Renal pelvis (tissue), 4 donors: ENCODE measurements around the gene TLE1. TPM values are rescaled to one million over a fixed set of nuclear protein-coding genes. Genes with fewer than 3 reads are reported as not detected.
A peak's percentile ranks its signal among the peaks of the same experiment; 100 is the strongest.
"Not testable (repeated sequence)": the region's sequence is repeated elsewhere in the genome, so short reads cannot be mapped to it uniquely, and the experiment has no call there.

Source experiments
- DNase-seq: peaks from one replicate; pipeline ENCODE4 v3.0.0-alpha.2; 2013
- polyA plus RNA-seq, 3 donors: library from polyadenylated mRNA; unstranded; fragments of 120-200 nt; gene quantifications; one replicate each; pipeline ENCODE4 v1.2.1, GENCODE V29; 2013; ENCODE audit not compliant: insufficient read length in 3 of 3

Gene TLE1
- polyA plus RNA-seq, 3 donors, result 53.3 to 77.5 (median 67.6) TPM

GRCh38 chr9:81688262-81689092 is 870 bp downstream of the TLE1 start:
- DNase-seq, result not testable (repeated sequence)

- no peak for DNase-seq
Measured at GRCh38 chr9:81687521-81688261, 1.7 kb downstream of the TLE1 start.

GRCh38 chr9:81686614-81687520 is 2.5 kb downstream of the TLE1 start:
- peak; percentile 89 for DNase-seq

- no peak for DNase-seq
Measured at GRCh38 chr9:81685763-81686613, 3.4 kb downstream of the TLE1 start.

GRCh38 chr9:81684635-81685034 is 4.7 kb downstream of the TLE1 start:
- DNase-seq, result no peak

GRCh38 chr9:81683704-81684103 is 5.6 kb downstream of the TLE1 start:
- DNase-seq, result no peak

GRCh38 chr9:81683238-81683637 is 6.1 kb downstream of the TLE1 start:
- no peak for DNase-seq

GRCh38 chr9:81682797-81683196 is 6.5 kb downstream of the TLE1 start:
- no peak for DNase-seq

GRCh38 chr9:81682177-81682576 is 7.2 kb downstream of the TLE1 start:
- no peak for DNase-seq

- DNase-seq, result no peak
Measured at GRCh38 chr9:81680506-81680905, 8.8 kb downstream of the TLE1 start.

- no peak for DNase-seq
Measured at GRCh38 chr9:81680006-81680405, 9.3 kb downstream of the TLE1 start.

- DNase-seq, result no peak
Measured at GRCh38 chr9:81678088-81678487, 11.3 kb downstream of the TLE1 start.

- DNase-seq, result no peak
Measured at GRCh38 chr9:81676395-81676794, 13.0 kb downstream of the TLE1 start.

- DNase-seq, result no peak
Measured at GRCh38 chr9:81673310-81673709, 16.0 kb downstream of the TLE1 start.

- DNase-seq, result no peak
Measured at GRCh38 chr9:81671880-81672280, 17.5 kb downstream of the TLE1 start.

- no peak for DNase-seq
Measured at GRCh38 chr9:81669866-81670265, 19.5 kb downstream of the TLE1 start.

- no peak for DNase-seq
Measured at GRCh38 chr9:81669041-81669651, 20.2 kb downstream of the TLE1 start.

- no peak for DNase-seq
Measured at GRCh38 chr9:81666123-81666522, 23.2 kb downstream of the TLE1 start.

GRCh38 chr9:81665322-81665871 is 23.9 kb downstream of the TLE1 start:
- no peak for DNase-seq

- no peak for DNase-seq
Measured at GRCh38 chr9:81664638-81665222, 24.6 kb downstream of the TLE1 start.
